GM20000 (cell line): ENCODE data around the gene SFXN1.
A peak's percentile ranks its signal among the peaks of the same experiment; 100 is the strongest.

ENCODE experiments used
- DNase-seq: peaks from one replicate; pipeline ENCODE4 v3.0.0; 2012; ENCODE audit warnings: low spot score
- CTCF ChIP-seq: IDR thresholded peaks from 2 replicates; pipeline ENCODE4 v1.5.1; 2012; ENCODE audit warnings: mild to moderate bottlenecking, control low read depth; ENCODE audit errors: extremely low read depth, missing control alignments

SFXN1 gene

GRCh38 chr5:175460552-175460951 is 17.8 kb upstream of the SFXN1 start:
- TF ChIP-seq CTCF, result no peak
- DNase-seq, result no peak

- TF ChIP-seq CTCF, result no peak
- DNase-seq, result no peak
Measured at GRCh38 chr5:175461370-175461769, 17.0 kb upstream of the SFXN1 start.

- TF ChIP-seq CTCF, result no peak
- DNase-seq, result no peak
Measured at GRCh38 chr5:175463641-175464040, 14.7 kb upstream of the SFXN1 start.

- peak; percentile 66 for DNase-seq
- peak; percentile 78 for TF ChIP-seq CTCF
Measured at GRCh38 chr5:175464074-175464941, 14.1 kb upstream of the SFXN1 start.

GRCh38 chr5:175464942-175465233 is 13.5 kb upstream of the SFXN1 start:
- no peak for TF ChIP-seq CTCF
- no peak for DNase-seq

- TF ChIP-seq CTCF, result no peak
- no peak for DNase-seq
Measured at GRCh38 chr5:175465282-175465681, 13.1 kb upstream of the SFXN1 start.

GRCh38 chr5:175466700-175467318 is 11.6 kb upstream of the SFXN1 start:
- DNase-seq, result no peak
- no peak for TF ChIP-seq CTCF
